ENCODE data around the gene GFOD2.

DNA sequence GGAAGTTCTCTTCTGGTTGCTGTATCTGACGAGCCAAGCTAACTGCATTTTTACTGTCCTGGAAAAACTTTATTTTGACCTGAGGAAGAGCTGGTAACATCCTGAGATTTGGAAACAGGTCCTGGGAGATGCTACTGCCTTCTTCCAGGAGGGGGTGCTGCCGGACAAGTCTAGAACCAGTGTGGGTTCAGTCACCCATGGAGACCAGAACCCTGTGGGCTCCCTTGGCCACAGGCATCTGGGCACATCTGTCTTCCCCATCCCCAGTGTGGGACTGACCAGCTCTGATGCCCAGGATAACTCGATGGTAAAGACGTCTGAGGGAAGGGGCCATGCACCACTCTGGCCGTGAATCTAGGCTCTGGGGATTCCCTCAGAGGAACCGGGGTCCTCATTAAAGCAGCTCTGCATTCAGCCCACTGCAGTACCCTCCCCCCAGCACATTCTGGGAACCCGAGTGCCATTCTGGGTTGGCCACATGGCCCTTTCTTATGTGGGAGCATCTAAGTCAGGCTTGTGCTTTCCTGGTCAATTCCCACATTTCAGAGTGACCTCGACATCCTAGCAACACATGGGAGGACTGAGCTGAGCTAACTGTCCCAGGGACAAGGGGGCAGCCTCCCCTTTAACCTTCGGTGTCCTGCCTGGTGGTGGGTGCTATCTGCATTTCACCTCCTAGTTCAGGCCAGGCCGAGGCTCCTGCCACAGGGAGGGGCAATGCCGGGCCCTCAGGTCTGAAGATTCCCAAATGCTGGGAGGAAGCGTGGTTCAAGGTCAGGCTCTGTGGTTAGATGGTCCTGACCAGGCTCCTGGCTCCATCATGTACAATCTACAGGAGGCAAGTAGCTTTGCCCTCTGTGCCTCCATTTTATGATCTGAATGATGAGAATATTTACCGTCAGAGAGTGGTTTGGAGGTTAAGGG is 46.1 kb downstream of the GFOD2 start:
- TF ChIP-seq, protein P1, sequence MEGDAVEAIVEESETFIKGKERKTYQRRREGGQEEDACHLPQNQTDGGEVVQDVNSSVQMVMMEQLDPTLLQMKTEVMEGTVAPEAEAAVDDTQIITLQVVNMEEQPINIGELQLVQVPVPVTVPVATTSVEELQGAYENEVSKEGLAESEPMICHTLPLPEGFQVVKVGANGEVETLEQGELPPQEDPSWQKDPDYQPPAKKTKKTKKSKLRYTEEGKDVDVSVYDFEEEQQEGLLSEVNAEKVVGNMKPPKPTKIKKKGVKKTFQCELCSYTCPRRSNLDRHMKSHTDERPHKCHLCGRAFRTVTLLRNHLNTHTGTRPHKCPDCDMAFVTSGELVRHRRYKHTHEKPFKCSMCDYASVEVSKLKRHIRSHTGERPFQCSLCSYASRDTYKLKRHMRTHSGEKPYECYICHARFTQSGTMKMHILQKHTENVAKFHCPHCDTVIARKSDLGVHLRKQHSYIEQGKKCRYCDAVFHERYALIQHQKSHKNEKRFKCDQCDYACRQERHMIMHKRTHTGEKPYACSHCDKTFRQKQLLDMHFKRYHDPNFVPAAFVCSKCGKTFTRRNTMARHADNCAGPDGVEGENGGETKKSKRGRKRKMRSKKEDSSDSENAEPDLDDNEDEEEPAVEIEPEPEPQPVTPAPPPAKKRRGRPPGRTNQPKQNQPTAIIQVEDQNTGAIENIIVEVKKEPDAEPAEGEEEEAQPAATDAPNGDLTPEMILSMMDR (IDR thresholded peaks at IDR 0.05), result peak; percentile 42 to 74 (median 64)
- TF ChIP-seq POLR2A (IDR thresholded peaks at IDR 0.05), result no peak

Measured in body of pancreas (tissue), 4 donors.